ENCODE results near the gene PPEF1.
"Not testable (repeated sequence)": the region's sequence is repeated elsewhere in the genome, so short reads cannot be mapped to it uniquely, and the experiment has no call there.

Gene PPEF1

DNA sequence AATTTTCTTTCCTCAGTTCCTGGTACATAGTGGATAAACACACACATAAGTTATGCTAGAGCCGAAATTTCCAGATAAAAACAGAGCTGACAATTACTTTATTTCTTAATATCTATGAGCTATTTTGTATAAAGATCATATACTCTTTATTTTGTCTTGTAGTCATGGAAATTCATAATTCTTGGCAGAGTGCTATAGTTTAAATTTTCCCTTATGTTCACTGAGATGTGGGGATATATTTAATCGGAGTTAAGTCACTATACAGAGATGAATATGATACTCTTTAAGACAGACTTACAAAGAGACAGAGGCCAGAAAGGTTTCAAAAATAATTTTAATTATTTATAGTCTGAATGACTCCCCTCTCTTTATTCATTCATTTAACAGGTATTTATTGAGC lies 89.7 kb downstream of the PPEF1 start:
- Histone ChIP-seq H3K9me3 (ENCODE audit: low read depth, low read length) (no peaks in the 10 kb centered on the region), H3K4me3 (no peak overlapping the region), H3K36me3 (ENCODE audit: insufficient read depth, low read length) (no peaks in the 10 kb centered on the region), H3K9ac (ENCODE audit: insufficient read length) (no peak overlapping the region), H3K27ac (no peak overlapping the region)
- DNase-seq (ENCODE audit: low read depth, low spot score), result no peak
- TF ChIP-seq POLR2AphosphoS5 (IDR thresholded peaks at IDR 0.05; ENCODE audit: borderline replicate concordance, low read depth, low read length) (no peak), FOXP2 (optimal IDR thresholded peaks at IDR 0.05; ENCODE audit: control extremely low read depth, extremely low read length, insufficient read depth) (no peak)

DNA sequence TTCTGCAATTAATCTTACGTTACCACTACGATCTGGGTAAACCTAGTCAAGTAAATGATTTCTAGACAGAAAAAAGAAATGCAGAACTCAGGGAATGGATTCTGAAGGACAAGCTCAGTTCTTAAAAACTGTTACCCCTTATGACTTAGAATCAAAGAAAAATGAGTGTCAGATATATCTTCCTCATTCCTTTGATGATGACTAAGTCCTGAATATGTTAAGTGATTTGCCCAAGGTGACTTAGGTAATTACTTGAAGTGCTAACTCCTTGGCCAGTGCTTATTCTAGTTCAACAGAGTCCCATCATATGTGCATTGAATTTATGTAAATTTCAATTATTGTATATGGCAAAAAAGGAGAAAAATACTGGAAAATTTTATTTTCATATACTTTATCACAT lies 92.5 kb downstream of the PPEF1 start:
- H3K27ac ChIP-seq, result no peak overlapping the region

DNA sequence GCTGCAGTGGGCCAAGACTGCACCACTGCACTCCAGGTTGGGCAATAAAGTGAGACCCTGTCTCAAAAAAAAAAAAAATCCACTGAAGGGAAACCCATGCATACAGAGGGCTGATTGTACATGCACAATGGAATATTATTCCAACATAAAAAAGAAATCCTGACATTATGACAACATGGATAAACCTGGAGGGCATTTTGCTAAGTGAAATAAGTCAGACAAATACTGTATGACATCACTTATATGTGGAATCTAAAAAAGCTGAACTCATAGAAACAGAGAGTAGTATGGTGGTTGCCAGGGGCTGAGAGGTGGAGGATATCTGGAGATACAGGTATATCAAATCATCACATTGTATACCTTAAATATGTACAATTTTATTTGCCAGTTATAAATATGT lies 102.2 kb downstream of the PPEF1 start:
- H3K4me3 ChIP-seq, result no peak overlapping the region
- DNase-seq (ENCODE audit: low read depth, low spot score), result no peak

More for the DNA sequence above, 92.5 kb downstream of the PPEF1 start:
- Histone ChIP-seq H3K9ac (ENCODE audit: insufficient read length) (no peak overlapping the region), H3K36me3 (ENCODE audit: insufficient read depth, low read length) (no peaks in the 10 kb centered on the region), H3K9me3 (ENCODE audit: low read depth, low read length) (no peaks in the 10 kb centered on the region), H3K4me3 (no peak overlapping the region)
- TF ChIP-seq FOXP2 (optimal IDR thresholded peaks at IDR 0.05; ENCODE audit: control extremely low read depth, extremely low read length, insufficient read depth) (no peak), POLR2AphosphoS5 (IDR thresholded peaks at IDR 0.05; ENCODE audit: borderline replicate concordance, low read depth, low read length) (no peak), EZH2 (IDR thresholded peaks at IDR 0.05) (no peak)
- no peak for DNase-seq (ENCODE audit: low read depth, low spot score)

DNA sequence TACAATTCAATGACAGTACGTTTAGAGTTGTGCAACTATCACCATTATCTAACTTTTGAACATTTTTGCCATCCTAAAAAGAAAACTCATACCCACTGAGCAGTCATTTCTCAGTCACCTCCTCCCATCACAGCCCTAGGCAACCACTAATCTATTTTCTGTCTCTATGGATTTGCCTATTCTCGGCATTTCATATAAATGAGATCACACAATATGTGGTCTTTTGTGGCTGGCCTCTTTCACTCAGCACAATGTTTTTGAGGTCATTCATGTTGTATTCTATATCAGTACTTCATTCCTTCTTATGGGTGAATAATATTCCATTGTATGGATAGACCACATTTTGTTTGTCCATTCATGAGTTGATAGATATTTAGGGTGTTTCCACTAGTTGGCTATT lies 103.0 kb downstream of the PPEF1 start:
- Histone ChIP-seq H3K9ac (ENCODE audit: insufficient read length) (no peak overlapping the region), H3K27ac (no peak overlapping the region), H3K4me3 (no peak overlapping the region), H3K9me3 (ENCODE audit: low read depth, low read length) (no peaks in the 10 kb centered on the region), H3K36me3 (ENCODE audit: insufficient read depth, low read length) (no peaks in the 10 kb centered on the region)
- TF ChIP-seq POLR2AphosphoS5 (IDR thresholded peaks at IDR 0.05; ENCODE audit: borderline replicate concordance, low read depth, low read length) (no peak), FOXP2 (optimal IDR thresholded peaks at IDR 0.05; ENCODE audit: control extremely low read depth, extremely low read length, insufficient read depth) (no peak), EZH2 (IDR thresholded peaks at IDR 0.05) (no peak)
- DNase-seq (ENCODE audit: low read depth, low spot score), result no peak

More for the DNA sequence above, 102.2 kb downstream of the PPEF1 start:
- Histone ChIP-seq H3K9ac (ENCODE audit: insufficient read length) (no peak overlapping the region), H3K9me3 (ENCODE audit: low read depth, low read length) (no peaks in the 10 kb centered on the region), H3K27ac (no peak overlapping the region), H3K36me3 (ENCODE audit: insufficient read depth, low read length) (no peaks in the 10 kb centered on the region)
- no peak for TF ChIP-seq FOXP2 (optimal IDR thresholded peaks at IDR 0.05; ENCODE audit: control extremely low read depth, extremely low read length, insufficient read depth)
- no peak for TF ChIP-seq POLR2AphosphoS5 (IDR thresholded peaks at IDR 0.05; ENCODE audit: borderline replicate concordance, low read depth, low read length)
- no peak for TF ChIP-seq EZH2 (IDR thresholded peaks at IDR 0.05)

DNA sequence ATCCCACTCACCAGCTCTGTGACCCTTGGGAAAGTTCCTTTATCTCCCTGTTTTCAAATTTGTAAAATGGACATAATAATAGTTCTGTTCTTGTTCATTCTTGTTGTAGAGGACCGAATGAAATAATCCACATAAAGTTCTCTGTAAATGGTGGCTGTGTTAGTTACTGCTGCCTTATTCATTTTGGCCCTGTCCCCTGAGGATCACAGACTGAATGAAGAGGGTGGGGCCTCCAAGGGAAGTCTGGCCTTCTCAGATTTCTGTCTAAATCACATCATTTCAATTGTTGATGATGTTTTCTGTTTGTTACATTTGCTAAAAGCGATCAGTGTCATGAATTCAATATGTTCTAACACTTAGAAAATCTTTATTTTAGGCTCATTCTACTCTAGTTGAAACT lies 117.9 kb downstream of the PPEF1 start:
- no peaks in the 10 kb centered on the region for H3K36me3 ChIP-seq (ENCODE audit: insufficient read depth, low read length)
- no peaks in the 10 kb centered on the region for H3K9me3 ChIP-seq (ENCODE audit: low read depth, low read length)
- H3K9ac ChIP-seq (ENCODE audit: insufficient read length), result no peak overlapping the region
- no peak for DNase-seq (ENCODE audit: low read depth, low spot score)
- no peak for TF ChIP-seq POLR2AphosphoS5 (IDR thresholded peaks at IDR 0.05; ENCODE audit: borderline replicate concordance, low read depth, low read length)
- no peak for TF ChIP-seq FOXP2 (optimal IDR thresholded peaks at IDR 0.05; ENCODE audit: control extremely low read depth, extremely low read length, insufficient read depth)
- no peak overlapping the region for H3K4me3 ChIP-seq
- no peak overlapping the region for H3K27ac ChIP-seq

DNA sequence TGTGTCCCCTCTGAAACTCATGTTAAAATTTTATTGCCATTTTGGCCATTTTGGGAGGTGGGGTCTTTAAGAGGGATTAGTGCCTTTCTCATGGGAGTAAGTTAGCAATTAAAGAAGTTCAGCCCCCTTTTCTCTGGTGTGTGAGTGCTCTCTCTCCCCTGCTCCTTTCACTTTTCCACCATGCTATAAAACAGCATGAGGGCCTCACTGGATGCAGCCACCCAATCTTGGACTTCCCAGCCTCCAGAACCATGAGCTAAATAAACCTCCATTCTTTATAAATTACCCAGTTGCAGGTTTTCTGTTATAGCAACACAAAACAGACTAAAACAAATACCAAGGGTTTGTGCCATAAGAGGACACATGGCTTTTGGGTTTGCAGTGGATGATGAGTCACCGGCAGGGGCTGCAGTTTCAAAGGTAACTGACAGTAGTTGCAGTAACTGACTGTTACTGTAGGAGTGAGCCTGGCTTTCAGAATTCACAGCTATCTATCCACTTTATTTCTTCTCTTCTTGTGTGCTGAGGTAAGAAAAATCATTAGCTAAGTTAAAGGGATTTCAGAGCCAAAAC lies 121.5 kb downstream of the PPEF1 start:
- TF ChIP-seq FOXP2 (optimal IDR thresholded peaks at IDR 0.05; ENCODE audit: control extremely low read depth, extremely low read length, insufficient read depth) (no peak), EZH2 (IDR thresholded peaks at IDR 0.05) (no peak), POLR2AphosphoS5 (IDR thresholded peaks at IDR 0.05; ENCODE audit: borderline replicate concordance, low read depth, low read length) (no peak)
- DNase-seq (ENCODE audit: low read depth, low spot score), result no peak
- H3K4me3 ChIP-seq, result no peak overlapping the region
- no peaks in the 10 kb centered on the region for H3K36me3 ChIP-seq (ENCODE audit: insufficient read depth, low read length)
- no peak overlapping the region for H3K27ac ChIP-seq
- H3K9me3 ChIP-seq (ENCODE audit: low read depth, low read length), result no peaks in the 10 kb centered on the region
- H3K9ac ChIP-seq (ENCODE audit: insufficient read length), result no peak overlapping the region

DNA sequence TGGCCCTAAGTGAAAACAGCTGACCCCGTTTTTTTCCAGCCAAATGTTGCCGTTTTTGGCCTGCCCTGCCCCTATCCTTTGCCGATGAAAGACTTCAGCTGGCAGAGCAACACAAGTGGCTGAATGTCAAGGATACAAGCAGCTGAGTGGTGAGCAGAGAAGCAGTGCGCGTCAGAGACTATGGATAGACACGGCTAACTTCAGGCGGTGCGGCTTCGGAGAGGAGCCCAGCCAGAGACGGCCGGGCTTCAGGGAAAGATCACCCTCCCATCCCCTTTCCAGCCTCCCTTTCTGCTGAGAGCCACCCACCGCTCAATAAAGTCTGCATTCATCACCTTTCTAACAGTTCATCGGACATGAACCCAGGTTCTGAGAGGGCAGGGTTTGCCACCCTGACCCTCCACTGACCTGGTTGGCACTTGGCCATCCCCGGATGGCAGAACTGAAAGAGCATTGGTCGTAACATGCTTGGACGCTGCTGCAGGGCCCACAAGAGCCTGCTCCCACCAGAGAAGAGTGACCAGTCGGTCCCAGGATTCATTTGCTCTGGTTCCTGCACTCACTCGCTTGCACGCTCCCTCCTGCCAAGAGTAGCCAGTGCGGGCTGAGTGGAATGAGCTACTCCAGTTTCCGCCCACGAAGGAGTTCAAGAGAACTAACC lies 125.8 kb downstream of the PPEF1 start:
- H3K4me3 ChIP-seq, result no peak overlapping the region
- H3K36me3 ChIP-seq (ENCODE audit: insufficient read depth, low read length), result no peaks in the 10 kb centered on the region
- DNase-seq (ENCODE audit: low read depth, low spot score), result no peak
- no peak overlapping the region for H3K27ac ChIP-seq
- no peaks in the 10 kb centered on the region for H3K9me3 ChIP-seq (ENCODE audit: low read depth, low read length)
- H3K9ac ChIP-seq (ENCODE audit: insufficient read length), result no peak overlapping the region
- TF ChIP-seq FOXP2 (optimal IDR thresholded peaks at IDR 0.05; ENCODE audit: control extremely low read depth, extremely low read length, insufficient read depth) (no peak), POLR2AphosphoS5 (IDR thresholded peaks at IDR 0.05; ENCODE audit: borderline replicate concordance, low read depth, low read length) (no peak), EZH2 (IDR thresholded peaks at IDR 0.05) (no peak)

DNA sequence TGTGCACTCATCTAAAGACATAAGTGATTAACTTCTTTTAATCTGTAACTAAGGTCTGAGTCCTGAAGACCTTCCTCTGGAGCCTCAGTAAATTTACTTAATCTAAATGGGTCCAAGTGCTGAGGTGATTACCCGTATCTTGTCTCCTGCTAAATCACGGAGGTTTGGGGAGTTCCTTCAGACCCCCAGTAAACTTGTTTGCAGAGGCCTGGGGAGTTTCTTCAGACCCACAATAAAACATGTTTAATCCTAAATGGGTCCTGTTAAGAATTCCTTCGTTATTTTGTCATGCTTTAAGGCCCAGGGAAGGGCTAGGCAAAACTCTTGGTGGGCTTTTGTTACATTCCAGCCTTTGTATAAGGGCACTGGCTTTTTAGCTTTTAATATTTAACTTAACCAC lies 140.5 kb downstream of the PPEF1 start:
- not testable (repeated sequence) for H3K27ac ChIP-seq; H3K9me3 ChIP-seq (ENCODE audit: low read depth, low read length); H3K9ac ChIP-seq (ENCODE audit: insufficient read length); H3K4me3 ChIP-seq; H3K36me3 ChIP-seq (ENCODE audit: insufficient read depth, low read length); DNase-seq (ENCODE audit: low read depth, low spot score)

Measured in SK-N-MC (cell line).